Caki2 (cell line): Measurements from ENCODE around the gene IFNE. TPM values are rescaled to one million over a fixed set of nuclear protein-coding genes. Genes with fewer than 3 reads are reported as not detected.

ENCODE experiments used
- DNase-seq: peaks from one replicate; pipeline ENCODE4 v3.0.0-alpha.2; 2015; ENCODE audit warnings: low read depth
- in situ Hi-C: cut with HindIII; loops from 2 replicates; pipeline ENCODE4 v1.10.0; 2016; ENCODE audit warnings: low sequenced_read_pairs, low pct_unique_long_range_greater_than_20kb, mixed read lengths
- total RNA-seq: library from RNA; depleted of rRNA; stranded (reverse); fragments of >200 nt; shearing (Covaris generic); gene quantifications from 2 replicates; pipeline ENCODE4 v1.2.3, GENCODE V29; 2014; ENCODE audit warnings: low replicate concordance; rRNA removed

IFNE gene, protein sequence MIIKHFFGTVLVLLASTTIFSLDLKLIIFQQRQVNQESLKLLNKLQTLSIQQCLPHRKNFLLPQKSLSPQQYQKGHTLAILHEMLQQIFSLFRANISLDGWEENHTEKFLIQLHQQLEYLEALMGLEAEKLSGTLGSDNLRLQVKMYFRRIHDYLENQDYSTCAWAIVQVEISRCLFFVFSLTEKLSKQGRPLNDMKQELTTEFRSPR
- not detected in 2 replicates for total RNA-seq

DNA sequence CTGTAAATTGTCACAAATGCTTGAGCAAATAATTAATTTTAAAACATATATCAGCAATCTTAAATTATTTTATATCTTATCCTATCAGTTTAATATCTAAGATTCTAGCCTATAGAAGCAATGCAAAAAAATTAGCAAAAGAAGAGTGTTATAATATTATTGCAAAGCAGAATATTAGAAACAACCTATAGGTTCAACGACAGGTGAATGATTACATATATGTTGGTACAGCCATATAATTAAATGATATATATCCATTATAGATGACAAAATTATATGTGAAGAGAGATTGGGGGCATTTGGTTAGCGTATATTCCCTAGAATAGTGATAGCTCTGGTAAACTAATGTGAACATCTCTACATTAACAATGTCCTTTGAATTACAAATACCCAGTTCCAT, at the start of gene IFNE:
Gene IFNE, minus strand, starts transcription at position 101 of the 400 bp plus-strand sequence. CDS start 619 bp downstream, outside the sequence.
- in situ Hi-C loops: no loop called here
- no peak for DNase-seq

- in situ Hi-C loops: no loop called here
- DNase-seq: no peak
Measured at GRCh38 chr9:21528123-21528808, 46.2 kb upstream of the IFNE start.

DNA sequence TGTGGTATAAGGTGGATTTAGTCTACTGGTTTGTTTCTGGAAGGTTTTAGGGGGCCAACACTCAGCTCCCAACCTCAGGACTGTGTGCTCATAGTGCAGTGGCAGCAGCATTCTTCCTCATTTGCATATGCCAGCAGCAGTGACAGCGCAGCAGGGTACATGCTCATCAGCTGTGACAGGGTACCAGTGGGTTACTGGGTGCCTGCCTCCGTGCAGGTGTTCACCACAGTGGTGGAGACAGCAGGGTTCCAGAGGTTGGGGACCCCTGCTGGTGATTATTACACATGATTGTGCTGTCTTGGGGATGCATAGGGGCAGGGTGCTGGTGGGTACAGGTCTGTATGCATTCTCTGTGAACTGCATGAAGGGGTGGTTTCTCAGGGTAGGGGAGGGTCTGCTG, 45.5 kb upstream of the IFNE start:
- no peak for DNase-seq
- in situ Hi-C loops: no loop called here

DNA sequence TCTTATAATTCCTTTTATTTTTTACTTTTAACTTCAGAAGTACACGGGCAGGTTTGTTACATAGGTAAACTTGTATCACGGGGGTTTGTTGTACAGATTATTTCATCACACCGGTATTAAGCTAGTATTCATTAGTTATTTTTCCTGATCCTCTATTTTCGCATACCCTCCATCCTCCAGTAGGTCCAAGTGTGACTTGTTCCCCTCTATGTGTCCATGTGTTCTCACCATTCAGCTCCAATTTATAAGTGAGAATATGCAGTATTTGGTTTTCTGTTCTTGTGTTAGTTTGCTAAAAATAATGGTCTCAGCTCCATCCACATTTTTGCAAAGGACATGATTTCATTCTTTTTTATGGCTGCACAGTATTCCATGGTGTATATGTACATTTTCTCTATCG, 43.1 kb upstream of the IFNE start:
- in situ Hi-C loops: no loop called here
- no peak for DNase-seq

GRCh38 chr9:21524099-21524830, 42.2 kb upstream of the IFNE start:
- no peak for DNase-seq
- in situ Hi-C loops: no loop called here

DNA sequence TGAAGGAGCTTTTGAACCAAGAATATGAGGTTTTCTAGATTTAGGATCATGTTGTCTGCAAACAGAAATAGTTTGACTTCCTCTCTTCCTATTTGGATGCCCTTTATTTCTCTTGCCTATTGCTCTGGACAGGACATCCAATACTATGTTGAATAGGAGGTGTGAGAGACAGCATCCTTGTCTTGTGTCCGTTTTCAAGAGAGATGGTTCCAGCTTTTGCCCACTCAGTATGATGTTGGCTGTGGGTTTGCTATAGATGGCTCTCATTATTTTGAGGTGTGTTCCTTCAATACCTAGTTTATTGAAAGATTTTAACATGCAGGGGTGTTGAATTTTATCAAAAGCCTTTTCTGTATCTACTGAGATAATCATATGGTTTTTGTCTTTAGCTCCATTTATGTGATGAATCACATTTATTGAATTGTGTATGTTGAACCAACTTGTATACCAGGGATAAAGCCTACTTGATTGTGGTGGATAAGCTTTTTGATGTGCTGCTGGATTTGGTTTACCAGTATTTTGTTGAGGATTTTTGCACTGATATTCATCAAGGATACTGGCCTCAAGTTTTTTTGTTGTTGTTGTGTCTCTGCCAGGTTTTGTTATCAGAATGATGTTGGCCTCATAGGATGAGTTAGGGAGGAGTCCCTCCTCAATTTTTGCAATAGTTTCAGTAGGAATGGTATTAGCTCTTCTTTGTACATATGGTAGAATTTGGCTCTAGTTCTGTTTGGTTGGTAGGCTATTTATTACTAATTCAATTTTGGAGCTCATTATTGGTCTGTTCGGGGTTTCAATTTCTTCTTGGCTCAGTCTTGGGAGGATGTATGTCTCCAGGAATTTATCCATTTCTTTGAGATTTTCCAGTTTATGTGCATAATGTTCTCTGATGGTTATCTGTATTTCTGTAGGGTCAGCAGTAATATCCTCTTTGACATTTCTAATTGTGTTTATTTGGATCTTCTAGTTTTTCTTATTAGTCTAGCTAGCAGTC, 41.2 kb upstream of the IFNE start:
- in situ Hi-C loops: no loop called here
- no peak for DNase-seq

- in situ Hi-C loops: no loop called here
- no peak for DNase-seq
Measured at GRCh38 chr9:21522348-21522747, 40.2 kb upstream of the IFNE start.

DNA sequence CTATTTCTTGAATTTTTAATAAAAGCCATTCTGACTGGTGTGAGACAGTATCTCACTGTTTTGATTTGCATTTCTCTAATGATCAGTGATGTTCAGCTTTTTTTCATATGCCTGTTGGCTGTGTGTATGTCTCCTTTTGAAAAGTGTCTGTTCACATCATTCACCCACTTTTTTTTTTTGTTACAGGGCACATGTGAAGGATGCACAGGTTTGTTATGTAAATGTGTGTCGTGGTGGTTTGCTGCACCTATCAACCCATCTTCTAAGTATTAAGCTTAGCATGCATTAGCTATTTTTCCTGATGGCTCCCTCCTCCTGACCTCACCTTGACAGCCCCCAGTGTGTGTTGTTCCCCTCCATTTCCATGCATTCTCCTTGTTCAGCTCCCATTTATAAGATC, 39.3 kb upstream of the IFNE start:
- in situ Hi-C loops: no loop called here
- no peak for DNase-seq

- in situ Hi-C loops: no loop called here
Measured at GRCh38 chr9:21520501-21521228, 38.6 kb upstream of the IFNE start.

DNA sequence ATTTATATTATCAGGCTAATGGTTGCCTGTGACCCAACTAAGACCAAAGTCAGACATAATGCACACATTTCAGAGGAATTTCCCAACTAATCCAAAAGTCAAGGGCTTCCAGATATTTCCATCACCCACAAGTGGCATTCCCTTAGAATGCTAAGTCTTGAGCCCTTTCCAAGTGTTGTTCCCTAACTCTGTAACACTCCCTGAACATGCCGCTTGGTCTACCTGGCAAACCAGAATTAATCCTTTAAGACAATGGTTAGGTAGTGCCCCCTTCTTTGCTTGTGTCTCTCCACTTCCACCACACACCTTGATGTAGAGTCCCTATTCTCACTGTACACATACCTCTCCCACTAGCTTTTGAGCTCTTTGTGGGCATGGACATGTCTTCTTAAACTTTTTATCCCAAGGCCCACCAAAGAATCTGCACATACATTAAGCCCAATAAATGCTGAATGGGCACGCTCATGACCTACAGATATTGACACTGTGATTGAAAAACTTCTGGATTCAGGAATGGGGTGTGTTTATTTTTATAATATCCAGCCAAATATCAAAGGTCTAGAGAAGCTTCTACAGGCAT, 37.8 kb upstream of the IFNE start:
- DNase-seq: no peak
- in situ Hi-C loops: no loop called here

More at GRCh38 chr9:21520501-21521228, 38.6 kb upstream of the IFNE start:
- DNase-seq: no peak

DNA sequence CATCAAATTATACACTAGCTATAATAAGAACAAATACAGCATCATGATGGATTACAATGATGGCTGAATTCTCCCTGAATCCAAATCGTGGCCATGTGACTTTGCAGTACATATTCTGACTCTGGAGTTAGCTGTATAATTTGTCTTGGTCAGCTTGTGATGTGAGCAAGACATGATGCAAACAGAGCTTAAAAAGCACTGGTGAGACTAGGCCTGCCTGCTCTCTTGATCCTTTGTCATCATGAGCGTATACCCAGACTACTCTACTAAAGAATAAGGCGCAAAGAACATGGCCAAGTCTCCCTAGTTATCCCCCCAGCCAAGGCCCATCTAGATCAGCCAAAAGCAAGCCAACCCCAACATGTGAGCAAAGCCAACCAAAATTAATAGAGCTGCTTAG, 34.7 kb upstream of the IFNE start:
- no peak for DNase-seq
- in situ Hi-C loops: no loop called here

DNA sequence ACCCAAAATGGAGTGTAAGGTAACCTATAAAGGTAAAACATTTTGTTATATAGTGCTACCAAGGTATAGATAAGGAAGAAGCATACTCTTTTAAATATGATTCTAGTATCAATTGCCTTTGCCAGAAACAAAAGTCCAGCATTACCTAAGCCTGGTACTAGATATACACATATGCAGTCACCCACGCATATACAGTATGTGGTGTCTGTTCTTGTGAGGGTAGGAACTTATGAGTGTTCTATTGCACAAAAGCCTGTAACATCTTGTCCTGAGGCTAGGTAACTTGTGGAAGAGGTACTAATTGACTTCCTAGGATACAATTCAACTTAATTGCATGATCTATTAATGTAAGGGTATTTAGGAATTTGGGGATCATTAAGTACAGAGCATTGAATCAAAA, 31.3 kb upstream of the IFNE start:
- in situ Hi-C loops: no loop called here

GRCh38 chr9:21510806-21511205, 28.7 kb upstream of the IFNE start:
- in situ Hi-C loops: no loop called here
- DNase-seq: no peak

More for the DNA sequence above, 31.3 kb upstream of the IFNE start:
- no peak for DNase-seq

GRCh38 chr9:21507483-21507790, 25.3 kb upstream of the IFNE start:
- no peak for DNase-seq
- in situ Hi-C loops: no loop called here

GRCh38 chr9:21506626-21507482, 24.7 kb upstream of the IFNE start:
- peak; percentile 54 for DNase-seq
- in situ Hi-C loops: no loop called here

DNA sequence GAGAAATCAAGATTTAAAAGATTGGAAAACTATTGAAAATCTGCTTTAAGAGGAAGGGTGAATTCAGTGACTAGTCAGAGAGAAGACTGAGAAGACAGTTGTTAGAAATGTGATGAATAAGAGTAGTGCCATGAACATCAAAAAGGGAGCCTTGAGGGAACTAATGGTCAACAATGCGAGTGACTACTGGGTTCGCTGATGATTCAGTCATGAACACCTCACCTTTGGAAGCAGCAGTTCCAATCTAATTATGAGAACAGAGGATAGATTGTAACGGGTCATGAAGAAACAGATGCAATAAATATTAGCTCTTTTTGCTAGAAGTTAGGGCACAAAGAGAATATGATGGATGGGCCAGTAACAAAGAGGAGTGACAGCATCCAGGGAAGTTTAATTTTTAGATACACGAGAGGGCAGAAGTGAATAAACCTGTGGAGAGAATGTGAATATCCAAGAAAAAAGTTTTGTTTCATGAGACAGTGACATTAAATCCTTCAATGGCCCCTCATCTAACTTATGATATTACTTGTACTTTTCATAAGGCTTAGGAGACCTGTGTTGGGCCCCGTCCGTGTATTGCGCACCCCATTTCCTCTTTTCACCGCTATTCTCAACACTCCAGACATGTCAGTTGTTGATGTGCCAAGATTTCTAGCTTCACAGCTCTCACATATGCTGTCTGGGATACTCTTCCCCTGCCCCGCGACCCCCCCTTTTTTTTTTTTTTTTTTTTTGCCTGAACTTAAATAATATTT, 23.5 kb upstream of the IFNE start:
- in situ Hi-C loops: no loop called here
- no peak for DNase-seq
